Activated CD4-positive, CD25-positive, alpha-beta regulatory T cell (primary cell): ENCODE data around the gene S100A3.
"Not testable (repeated sequence)": the region's sequence is repeated elsewhere in the genome, so short reads cannot be mapped to it uniquely, and the experiment has no call there.

ENCODE experiments used
- DNase-seq, 4 experiments: peaks; one replicate each; lab custom pipeline; 2025; lab: John Stamatoyannopoulos, UW

Gene S100A3

DNA sequence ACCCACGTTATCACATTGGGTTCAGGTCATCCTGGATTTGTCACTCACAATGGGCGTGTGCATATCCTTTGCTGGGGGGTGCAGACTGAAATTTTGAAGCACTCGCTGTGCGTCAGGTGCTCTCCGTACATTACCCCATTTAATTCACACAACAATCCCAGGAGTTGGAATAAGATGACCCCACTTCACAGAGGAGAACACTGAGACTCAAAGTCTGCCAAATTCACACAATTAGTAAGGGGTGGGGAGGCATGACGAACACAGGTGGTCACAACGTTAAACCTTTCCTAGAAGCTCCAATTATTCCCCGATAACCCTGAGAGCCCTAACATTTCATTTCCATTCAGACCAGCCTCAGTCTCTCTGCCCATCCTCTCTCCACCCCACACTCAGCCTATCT, 20.4 kb upstream of the S100A3 start:
- no peak for DNase-seq

DNA sequence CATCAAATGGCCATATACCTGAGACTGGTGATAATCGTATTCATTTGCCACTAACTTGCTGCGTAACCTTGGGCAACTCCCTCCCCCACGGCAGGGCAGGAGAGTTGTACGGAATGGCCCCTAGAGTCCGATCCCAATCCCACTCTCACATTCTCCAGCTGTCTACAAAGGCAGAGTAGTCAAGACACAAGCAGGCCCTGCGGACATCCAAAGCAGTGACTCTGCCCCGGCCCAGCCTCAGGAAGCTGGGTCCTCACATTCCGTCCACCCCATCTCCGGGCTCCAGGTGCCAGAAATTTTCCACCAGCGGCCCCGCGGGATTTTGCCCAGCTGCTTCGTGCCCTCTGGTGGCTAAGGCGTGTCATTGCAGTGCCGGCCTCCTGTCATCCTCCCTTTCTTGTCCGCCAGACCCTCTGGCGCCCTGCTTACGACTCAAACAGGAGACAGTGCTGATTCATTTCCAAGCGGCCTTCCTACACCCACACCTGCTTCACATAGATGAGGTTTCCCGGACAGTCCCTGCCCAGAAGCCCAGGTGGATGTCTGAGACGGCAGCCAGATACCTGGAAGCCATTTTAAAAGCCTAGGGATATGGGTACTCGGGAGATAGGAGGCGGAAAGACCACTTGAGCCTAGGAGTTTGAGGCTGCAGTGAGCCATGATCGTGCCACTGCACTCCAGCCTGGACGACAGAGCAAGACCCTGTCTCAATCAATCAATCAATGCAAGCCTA, 19.5 kb upstream of the S100A3 start:
- peak; percentile 47 to 66 (median 62) for DNase-seq

DNA sequence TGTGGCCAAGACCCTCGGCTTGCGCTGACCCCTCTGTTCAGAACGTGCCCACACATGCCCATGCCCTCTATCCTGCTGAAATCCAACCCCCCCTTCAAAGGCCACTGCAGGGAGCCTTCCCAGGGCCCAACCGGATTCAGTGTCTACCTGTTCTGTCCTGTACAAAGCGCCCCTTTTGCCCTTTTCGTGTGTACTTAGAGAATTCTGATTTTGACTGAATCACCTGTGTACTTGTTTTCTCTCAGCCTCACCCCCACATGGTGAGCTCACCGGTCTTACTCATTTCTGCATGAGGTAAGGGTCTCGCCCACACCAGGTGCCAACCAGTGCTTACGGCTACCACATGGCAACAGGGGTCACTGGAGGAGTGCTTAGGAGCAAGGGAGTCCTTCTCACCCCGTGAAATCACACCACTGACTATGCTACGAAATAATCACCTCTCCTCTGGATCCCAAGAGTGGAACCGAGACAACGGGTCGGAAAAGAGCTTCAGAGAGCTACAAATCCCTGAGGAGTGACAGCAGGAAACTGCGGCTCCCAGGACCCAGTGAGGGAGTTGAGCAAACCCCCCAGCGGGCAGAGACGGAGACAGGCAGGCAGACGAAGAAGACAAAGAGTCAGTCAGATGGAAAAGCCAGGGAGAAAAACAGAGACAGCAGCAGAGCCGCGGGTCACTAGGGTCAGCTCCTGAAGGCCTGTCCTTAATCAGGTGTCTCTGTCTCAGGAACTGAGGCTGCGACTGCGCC, 18.7 kb upstream of the S100A3 start:
- peak in 1 of 4 experiments; percentile 12 for DNase-seq

DNA sequence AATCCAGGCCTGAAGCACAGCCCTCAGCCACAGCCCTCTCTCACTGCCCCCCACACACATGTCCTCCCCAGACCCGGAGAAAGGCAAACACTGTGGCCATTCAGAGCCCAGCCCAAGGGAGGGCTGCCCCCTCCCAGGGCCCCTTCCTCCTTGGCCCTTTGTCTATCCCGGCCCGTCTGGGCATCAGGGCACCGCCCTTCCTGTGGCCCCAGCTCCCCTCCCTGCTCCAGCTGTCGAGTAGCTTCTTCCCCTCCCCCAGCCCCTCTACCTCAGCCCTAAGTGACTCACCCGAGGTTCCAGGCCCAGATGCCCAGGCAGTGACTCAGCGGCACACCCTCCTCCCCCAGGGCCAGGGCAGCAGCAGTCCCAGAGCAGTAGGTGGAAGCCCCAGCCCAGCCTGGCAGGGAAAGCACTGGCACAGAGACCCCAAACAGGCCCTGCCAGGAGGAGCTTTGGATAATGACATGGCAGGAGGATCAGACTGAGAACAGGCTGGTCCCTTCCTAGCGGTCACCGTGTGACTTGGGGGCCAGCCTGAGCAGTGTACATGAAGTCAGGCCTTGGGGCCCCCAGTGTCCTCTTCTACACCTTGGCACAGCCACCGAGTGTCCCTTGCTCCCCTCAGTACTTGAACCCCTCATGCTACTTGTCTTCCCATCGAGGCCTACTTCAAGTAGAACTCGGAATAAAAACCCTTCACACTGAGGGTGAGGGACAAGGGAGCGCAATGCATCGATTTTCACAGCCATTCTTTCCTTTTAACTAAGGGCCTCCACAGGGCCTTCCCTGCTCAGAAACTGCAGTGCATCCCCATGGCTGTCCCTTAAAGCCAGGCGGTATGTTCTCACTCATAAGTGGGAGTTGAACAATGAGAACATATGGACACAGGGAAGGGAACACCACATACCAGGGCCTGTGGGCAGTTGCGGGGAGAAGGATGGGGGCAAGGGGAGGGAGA, 17.6 kb upstream of the S100A3 start:
- DNase-seq = peak; percentile 58 to 83 (median 71)

DNA sequence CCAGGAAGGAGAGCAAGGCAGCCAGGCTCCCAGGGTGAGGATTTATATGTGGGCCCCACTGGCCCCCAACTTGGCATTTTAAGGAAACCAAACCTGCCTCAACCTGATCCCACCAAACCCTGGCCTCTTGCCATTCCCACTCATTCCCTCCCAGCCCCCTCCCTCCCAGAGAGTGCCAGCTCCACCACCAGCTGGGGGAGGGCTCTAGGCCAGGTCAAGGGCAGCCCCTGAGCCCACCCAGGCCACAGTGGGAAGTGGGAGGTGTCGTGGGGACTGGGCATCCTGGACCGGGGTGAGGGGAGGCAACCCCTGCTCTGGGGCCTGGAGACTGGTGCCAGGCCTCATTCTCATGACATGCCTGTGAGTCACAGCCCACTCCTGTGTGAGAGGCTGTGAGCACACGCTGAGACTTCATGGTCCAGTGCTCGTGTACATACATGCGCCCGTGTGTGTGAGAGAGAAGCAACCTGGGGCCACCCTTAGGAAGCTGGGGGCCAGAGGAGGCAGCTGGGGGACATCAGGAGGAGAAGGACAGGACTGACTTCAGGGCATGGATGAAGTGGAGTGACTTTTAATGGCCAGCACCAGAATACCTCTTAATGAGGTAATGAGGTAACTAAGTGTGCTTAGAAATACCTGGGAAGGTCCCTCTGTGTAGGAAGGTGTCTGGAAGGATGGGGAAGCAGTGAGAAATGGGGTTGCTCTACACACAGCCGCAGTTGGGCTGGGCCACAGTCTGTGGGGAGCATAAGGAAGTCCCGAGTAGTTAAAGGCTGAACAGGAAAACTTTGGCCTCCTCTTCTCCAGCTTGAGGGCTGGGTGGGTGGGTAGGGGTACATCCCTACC, 16.7 kb upstream of the S100A3 start, which contains the start of gene S100A2:
Gene S100A2, minus strand, starts transcription at position 316 of the 846 bp plus-strand sequence. CDS start 1,967 bp downstream, outside the sequence.
- DNase-seq = peak in 1 of 4 experiments; percentile 19

DNA sequence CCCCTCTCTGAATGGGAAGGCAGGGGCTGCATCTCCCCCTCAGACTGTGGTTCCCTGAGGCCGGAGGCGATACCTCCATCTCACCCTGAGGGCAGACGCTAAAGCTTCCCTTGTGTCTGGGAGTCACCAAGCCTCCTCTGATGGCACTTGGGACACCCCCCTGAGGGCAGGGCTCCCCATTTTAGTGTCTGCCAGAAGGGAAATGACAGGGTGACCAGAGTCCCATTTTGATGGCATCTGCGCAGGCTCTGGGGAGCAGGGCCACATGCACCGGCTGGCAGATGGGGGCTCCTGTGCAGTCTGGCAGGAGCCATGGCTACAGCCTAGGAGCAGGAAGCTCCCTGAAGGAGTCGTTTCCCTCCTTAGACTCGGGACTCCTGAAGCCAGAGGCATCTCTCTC, 14.9 kb upstream of the S100A3 start:
- no peak for DNase-seq

DNA sequence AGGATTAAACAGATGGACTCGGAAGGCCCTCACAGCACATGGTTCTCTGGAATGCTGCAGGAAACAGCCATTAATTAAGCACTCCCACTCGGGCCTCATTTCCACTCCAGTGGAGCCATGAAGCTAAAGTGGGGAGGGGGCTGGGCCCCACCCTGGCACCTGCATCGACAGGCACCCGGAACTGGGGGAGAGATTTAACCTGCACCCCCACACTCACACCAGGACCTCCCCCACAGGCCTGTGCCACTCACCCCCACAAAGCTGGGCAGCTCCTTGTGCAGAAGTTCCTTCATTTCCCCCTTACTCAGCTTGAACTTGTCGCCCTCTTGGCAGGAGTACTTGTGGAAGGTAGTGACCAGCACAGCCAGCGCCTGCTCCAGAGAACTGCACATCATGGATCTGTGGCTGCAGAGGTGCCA, 14.4 kb upstream of the S100A3 start:
- DNase-seq = no peak

DNA sequence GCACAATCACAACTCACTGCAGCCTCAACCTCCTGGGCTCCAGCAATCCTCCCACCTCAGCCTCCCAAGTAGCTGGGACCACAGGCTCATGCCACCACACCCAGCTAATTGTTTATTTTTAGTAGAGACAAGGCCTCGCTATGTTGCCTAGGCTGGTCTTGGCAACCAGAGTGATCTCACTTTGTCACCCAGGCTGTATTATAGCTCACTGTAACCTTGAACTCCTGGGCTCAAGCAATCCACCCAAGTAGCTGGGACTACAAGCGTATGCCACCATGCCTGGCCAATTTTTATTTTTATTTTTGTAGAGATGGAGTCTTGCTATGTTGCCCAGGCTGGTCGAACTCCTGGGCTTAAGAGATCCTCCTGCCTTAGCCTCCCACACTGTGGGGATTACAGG, 13.0 kb upstream of the S100A3 start:
- not testable (repeated sequence) for DNase-seq

DNA sequence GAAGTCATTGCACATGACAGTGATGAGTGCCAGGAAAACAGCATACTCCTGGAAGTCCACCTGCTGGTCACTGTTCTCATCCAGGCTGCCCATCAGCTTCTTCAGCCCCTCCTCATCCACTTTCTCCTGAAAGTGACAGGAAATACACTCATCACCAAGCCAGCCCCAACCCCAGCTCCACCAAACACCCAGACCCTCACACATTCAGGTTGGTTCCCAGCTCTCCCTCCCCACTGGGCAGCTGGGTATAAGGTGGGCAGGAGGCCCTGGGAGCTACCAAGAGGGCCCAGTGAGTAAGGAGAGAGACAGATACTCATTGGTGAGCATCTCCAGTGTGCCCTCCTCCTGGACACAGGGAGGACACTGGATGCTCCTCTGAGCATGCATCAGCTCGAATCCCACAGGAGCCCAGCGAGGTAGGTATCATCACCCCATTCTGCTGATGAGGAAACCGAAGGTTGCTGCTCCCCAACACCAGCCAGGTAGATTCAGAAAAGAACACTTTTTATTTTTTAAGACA, 12.5 kb upstream of the S100A3 start:
- DNase-seq = no peak

DNA sequence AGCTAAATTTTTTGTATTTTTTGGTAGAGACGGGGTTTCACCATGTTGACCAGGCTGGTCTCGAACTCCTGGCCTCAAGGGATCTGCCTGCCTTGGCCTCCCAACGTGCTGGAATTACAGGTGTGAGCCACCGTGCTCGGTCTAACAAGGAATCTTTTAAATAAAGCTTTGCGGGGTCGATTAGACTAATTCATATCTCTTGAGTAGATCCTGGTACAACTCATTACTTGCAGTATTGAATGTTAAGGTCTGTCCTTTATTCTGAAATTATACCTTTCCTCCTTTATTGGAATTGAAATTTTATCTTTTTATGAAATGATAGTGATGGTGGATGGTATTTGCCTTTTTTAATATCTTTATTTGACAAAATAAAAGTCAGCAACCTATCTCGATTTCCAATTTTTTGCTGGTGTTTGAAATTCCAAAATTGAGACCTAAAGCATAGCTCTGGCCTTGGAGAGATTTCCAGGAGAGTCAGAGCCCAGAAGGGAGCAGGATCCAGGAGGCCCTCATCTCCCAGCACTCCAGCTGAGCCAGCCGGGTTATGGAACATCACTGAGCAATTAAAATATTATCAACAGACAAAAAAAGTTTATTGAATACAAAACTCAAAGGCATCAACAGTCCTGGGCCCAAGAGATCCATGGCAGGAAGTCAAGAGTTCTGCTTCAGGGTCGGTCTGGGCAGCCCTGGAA, 11.9 kb upstream of the S100A3 start:
- no peak for DNase-seq

DNA sequence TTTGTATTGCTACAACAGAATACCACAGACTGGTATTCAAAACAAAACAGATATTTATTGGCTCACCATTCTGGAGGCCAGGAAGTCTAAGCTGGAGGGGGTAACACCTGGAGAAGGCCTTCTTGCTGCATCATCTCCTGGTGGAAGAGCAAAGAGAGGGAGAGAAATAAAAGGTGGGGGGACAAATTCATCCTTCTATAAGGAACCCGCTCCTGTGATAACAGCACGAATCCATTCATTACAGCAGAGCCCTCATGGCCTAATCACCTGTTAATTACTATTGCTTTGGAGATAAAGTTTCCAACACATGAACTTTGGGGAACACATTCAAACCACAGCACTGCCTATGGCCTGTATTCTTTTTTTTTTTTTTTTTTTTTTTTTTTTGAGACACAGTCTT, 11.2 kb upstream of the S100A3 start:
- no peak for DNase-seq

DNA sequence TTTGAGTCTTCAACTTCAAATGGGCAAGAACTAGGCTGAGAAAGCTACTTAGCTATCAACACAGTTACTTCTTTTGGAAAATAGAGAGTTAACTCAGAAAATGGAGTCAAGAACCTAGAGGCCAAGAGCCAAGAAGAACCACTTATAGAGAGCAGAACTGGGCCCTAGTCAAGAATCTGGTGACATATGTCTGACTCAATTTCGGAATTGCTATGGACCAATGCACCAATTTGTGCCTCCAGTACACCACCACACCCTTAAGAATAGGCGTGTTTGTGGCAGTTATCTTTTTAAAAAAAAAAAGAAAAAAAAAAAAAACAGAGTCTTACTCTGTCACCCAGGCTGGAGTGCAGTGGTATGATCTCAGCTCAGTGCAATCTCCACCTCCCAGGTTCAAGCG, 8.8 kb upstream of the S100A3 start:
- no peak for DNase-seq

DNA sequence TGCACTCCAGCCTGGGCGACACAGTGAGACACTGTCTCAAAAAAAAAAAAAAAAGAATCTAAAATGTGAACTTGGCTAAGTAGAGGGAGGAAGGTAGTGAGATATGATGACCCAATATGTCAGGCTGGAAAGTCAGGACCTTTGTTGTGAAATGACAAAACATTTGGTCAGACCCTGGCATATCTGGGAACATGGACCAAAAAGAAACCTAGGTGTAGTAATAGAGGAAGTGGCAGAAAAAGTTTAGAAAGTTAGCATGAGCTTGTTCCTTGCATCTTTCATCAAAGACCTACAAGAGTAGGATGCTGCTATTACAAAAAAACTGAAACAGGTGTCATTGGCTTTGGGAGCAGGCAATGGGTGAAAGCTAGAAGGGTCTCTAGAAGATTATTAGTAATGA, 7.3 kb upstream of the S100A3 start:
- no peak for DNase-seq

DNA sequence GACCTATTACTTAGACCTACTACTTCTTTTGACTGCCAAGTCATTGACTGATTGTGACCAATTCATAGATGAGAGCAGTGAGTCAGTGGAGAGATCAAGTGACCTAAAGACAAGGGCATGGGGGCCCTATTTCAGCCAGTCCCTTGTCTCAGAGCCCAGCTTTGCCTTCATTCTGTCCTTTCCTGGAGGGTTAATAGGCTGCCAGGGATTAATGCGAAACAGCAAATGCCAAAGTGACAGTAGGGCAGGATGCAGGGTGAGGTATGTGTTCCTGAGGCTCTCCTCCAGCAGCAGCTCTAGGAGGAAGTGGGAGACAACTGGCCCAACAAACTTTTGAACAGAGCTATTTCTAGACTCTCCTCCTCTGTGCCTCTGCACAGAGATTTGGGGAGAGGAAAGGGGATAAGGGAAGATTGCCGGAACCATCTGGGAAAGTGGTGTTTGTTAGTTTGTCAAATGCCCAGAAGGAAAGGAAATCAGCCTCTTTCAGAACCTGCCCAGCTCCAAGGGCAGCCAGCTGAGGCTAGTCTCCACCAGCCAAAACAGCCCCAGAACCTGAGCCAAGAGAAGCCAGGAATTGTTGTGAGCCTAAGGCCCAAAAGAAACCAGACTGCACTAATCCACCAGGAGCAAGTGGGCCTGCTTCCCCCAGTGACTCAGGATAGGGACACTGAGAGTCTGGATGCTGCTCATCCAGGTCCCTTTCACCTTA, 4.9 kb upstream of the S100A3 start:
- no peak for DNase-seq

DNA sequence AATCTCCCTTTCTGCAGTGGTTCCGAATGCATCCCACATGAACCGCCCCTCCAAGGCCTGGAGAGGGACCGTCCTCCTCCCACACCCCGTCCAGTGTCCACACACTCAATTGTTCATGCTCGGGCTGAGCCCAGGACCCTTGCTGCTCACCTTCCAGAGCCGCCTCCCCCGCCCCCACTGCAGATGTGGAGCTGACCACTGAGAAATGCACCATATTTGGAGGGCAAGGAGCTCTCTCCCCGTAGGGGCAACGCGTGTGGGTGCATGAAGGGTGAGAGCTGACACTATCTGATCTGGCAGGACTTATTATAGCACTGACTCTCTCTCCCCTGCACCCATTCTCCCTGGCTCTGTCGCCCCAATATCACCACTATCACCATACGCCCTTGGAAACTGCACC, 4.0 kb upstream of the S100A3 start:
- DNase-seq = no peak

DNA sequence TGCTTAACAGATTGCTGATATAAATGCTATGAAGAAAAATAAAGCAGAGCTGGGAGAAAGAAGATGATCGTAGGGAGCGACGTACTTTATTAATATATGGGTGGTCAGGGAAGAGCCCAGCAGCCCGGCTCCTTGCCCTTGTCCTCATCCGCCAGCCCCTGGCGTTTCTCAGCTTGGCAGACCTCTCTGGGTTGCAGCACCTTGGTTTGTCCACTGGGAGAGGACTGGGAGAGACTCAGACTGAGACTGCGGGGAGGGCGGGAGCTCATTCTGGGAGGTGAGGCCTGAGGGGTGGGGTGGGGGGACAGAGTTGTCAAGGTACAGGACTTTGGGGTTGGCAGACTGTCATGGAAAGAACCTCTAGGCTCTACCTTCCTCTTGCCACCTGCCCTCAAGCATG, 3.3 kb upstream of the S100A3 start:
- no peak for DNase-seq

DNA sequence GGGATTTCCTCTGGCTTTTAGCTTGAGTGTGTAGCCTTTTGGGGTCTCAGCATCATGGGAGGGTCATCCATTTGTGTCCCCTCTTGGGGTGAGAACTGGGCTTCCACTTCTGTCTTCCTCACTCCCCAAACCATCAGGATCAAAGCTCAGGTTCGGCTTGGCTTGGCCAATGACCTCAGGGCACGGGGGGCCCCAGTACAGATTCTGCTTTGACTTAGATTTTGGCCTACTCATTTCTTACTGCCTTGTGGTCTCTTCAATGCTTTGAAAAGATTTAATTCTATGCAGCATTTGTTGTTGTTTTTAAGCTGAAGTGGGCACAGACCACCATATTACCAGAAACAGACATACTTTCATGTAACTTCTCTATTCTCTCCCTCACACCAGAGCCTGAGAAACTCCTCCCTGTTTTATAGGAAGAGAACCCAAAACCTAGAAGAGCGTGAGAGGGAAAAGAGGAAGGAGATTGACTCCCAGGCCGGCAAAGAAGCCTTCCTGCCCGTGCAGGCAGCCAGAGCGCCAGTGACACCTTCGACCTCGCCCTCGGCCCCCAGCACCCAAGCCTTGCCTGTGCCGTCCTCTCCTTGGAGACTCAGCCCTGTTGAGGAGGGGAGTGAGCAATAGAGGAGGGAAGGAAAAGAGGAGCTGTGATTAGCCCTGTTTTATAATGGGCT, 1.9 kb upstream of the S100A3 start:
- no peak for DNase-seq

DNA sequence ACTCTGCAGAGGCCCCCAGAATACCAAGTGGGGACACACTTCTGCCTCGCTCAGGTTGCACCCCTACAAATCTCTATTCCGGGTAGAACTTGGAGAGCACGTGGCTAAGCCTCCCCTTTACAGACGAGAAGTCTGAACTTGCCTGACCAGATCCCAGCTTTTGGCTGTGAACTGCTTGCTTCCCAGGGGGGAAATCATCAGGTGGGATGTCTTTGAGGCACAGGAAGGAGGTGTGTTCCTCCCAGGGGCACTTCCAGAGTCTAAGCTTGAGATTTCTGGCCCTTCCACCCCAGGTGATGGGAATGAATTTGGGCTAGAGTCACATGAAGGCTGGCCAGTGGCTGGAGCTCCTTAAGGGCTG, 1.3 kb upstream of the S100A3 start:
- DNase-seq = no peak

DNA sequence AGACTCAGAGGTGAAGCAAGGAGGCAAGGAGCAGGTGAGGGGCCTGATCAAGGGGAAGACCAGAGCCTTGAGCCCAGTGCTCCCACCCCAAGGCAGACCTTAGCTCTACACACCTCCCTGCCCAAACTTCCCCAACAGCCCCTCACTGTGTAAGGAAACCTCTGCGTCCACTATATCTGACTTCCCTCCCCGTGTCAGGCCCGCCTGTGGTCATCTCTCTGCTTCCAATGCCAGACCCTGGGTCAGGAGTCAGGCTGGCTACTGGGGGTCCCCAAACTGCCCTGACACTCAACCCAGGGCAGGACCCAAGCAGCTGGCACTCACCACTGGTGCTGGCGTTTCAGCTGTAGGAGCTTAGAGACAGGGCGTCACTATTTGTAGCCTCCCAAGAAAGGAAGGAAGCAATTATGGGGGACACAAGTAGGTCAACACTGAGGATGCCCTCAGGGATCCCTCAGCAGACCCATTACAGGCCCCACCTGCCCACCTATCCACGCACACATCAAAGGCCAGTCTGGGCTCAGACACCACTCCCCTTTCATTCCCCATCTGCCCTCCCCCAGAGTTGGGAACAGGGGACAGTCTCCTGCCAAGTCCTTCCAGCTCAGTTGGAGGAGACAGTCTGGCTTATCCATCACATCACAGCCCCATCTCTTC, 811 bp upstream of the S100A3 start:
- DNase-seq = no peak
